ENCODE measurements around the gene ONECUT1. TPM values are rescaled to one million over a fixed set of nuclear protein-coding genes. Genes with fewer than 3 reads are reported as not detected.

ONECUT1 gene
- total RNA-seq, 2 experiments from 2014 or later, result 0.15 to 0.25 TPM

- TF ChIP-seq CTCF (conservative IDR thresholded peaks at IDR 0.05; ENCODE audit: low read length) (no peak), EZH2phosphoT487 (IDR thresholded peaks at IDR 0.05; ENCODE audit: borderline replicate concordance, low read depth, low read length) (no peak)
- H3K4me2 ChIP-seq (ENCODE audit: low read length), result no peak overlapping the region
- BruUV-seq (replicated peaks), result no TSS peak
- no peaks in the 10 kb centered on the region for H3K9me2 ChIP-seq (ENCODE audit: insufficient read depth, low read length)
- ChIA-PET CTCF (ENCODE audit: unreplicated experiment) (no interaction called here), POLR2A (interaction anchor here (0.8 kb wide), 1 partner anchor 9 kb away, joined by 3 read pairs; no protein-coding TSS in a partner anchor)
- no peak overlapping the region for H3K27ac ChIP-seq (ENCODE audit: low read depth, low read length, poor library complexity, severe bottlenecking)
- H3K36me3 ChIP-seq (ENCODE audit: insufficient read depth, low read length), result no peaks in the 10 kb centered on the region
- no peaks in the 10 kb centered on the region for H3K79me2 ChIP-seq (ENCODE audit: insufficient read depth, low read depth, low read length)
- no peak overlapping the region for H2AFZ ChIP-seq (ENCODE audit: low read length)
- H3K4me1 ChIP-seq (ENCODE audit: insufficient read depth, low read length, poor library complexity, severe bottlenecking), result peaks cover 5% of the 10 kb centered on the region
- DNase-seq (ENCODE audit: low spot score), result no peak
- intact Hi-C loops (cut with micrococcal nuclease; ENCODE audit: unreplicated experiment), result no loop called here
- H3K4me3 ChIP-seq (ENCODE audit: low read depth, low read length, poor library complexity, severe bottlenecking), result no peak overlapping the region
- no peaks in the 10 kb centered on the region for H3K9me3 ChIP-seq (ENCODE audit: low read length)
- H4K20me1 ChIP-seq (ENCODE audit: insufficient read depth, low read length), result no peaks in the 10 kb centered on the region
These were observed 11.6 kb upstream of the ONECUT1 start for GRCh38 chr15:52801748-52802085.

DNA sequence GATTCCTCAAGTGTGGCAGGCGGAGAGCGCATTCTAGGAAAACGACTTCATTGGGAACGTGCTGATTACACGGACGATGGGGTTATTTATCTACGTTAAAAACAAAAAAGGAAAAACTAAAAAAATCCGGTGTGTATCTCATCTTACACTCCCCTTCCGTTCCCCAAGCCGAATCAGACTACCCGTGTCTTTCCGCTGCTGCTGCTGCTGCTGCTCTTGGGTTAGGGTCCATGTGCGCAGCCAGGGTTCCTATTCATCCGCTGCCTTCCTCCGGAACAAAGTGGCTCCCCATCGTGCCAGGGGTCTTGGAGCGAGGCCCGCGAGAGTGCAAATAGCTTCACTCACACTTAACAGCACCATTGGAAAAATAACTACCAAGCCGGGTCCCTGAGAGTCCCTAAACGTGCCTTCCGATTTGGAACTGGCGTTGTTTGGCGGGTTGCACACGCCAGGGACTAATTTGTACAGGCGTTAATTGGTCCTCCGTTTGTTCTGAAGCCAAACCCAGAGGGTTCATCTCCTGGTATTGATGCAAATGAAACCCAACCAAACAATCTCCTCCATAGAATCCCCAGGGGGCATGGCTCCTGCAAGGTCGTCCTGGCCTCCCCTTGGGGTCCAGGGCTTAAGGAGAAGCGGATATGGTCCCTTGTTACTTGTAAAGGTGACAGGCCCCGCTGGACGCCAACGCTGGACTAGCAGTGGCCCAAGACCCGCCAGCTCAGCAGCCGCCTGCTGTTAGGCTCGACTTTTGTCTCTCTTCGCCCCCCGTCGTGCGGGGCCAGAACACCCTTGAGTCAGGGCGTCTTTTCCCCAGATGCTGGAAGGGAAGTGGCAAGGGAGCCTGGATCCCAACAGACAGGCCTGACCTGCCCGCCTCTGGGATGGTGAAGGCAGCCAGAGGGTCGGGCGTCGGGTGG, 11.0 kb upstream of the ONECUT1 start:
- no peaks in the 10 kb centered on the region for H3K9me2 ChIP-seq (ENCODE audit: insufficient read depth, low read length)
- no peak overlapping the region for H3K4me2 ChIP-seq (ENCODE audit: low read length)
- BruUV-seq (replicated peaks), result no TSS peak
- ChIA-PET POLR2A (no interaction called here), CTCF (ENCODE audit: unreplicated experiment) (no interaction called here)
- no peak overlapping the region for H3K4me3 ChIP-seq (ENCODE audit: low read depth, low read length, poor library complexity, severe bottlenecking)
- DNase-seq (ENCODE audit: low spot score), result no peak
- H2AFZ ChIP-seq (ENCODE audit: low read length), result no peak overlapping the region
- TF ChIP-seq EZH2phosphoT487 (IDR thresholded peaks at IDR 0.05; ENCODE audit: borderline replicate concordance, low read depth, low read length), result no peak
- TF ChIP-seq CTCF (conservative IDR thresholded peaks at IDR 0.05; ENCODE audit: low read length), result no peak
- H3K36me3 ChIP-seq (ENCODE audit: insufficient read depth, low read length), result no peaks in the 10 kb centered on the region
- no peaks in the 10 kb centered on the region for H3K9me3 ChIP-seq (ENCODE audit: low read length)
- H3K4me1 ChIP-seq (ENCODE audit: insufficient read depth, low read length, poor library complexity, severe bottlenecking), result peaks cover 5% of the 10 kb centered on the region
- H3K27ac ChIP-seq (ENCODE audit: low read depth, low read length, poor library complexity, severe bottlenecking), result no peak overlapping the region
- H4K20me1 ChIP-seq (ENCODE audit: insufficient read depth, low read length), result no peaks in the 10 kb centered on the region
- H3K79me2 ChIP-seq (ENCODE audit: insufficient read depth, low read depth, low read length), result no peaks in the 10 kb centered on the region
- intact Hi-C loops (cut with micrococcal nuclease; ENCODE audit: unreplicated experiment), result no loop called here

- H3K79me2 ChIP-seq (ENCODE audit: insufficient read depth, low read depth, low read length), result no peaks in the 10 kb centered on the region
- no peak for DNase-seq (ENCODE audit: low spot score)
- H4K20me1 ChIP-seq (ENCODE audit: insufficient read depth, low read length), result no peaks in the 10 kb centered on the region
- H3K4me2 ChIP-seq (ENCODE audit: low read length), result no peak overlapping the region
- intact Hi-C loops (cut with micrococcal nuclease; ENCODE audit: unreplicated experiment), result no loop called here
- H3K9me3 ChIP-seq (ENCODE audit: low read length), result no peaks in the 10 kb centered on the region
- no peaks in the 10 kb centered on the region for H3K36me3 ChIP-seq (ENCODE audit: insufficient read depth, low read length)
- TF ChIP-seq EZH2phosphoT487 (IDR thresholded peaks at IDR 0.05; ENCODE audit: borderline replicate concordance, low read depth, low read length), result no peak
- no peak for TF ChIP-seq CTCF (conservative IDR thresholded peaks at IDR 0.05; ENCODE audit: low read length)
- peaks cover under 1% of the 10 kb centered on the region for H3K4me1 ChIP-seq (ENCODE audit: insufficient read depth, low read length, poor library complexity, severe bottlenecking)
- H3K27ac ChIP-seq (ENCODE audit: low read depth, low read length, poor library complexity, severe bottlenecking), result no peak overlapping the region
- H3K9me2 ChIP-seq (ENCODE audit: insufficient read depth, low read length), result no peaks in the 10 kb centered on the region
- H2AFZ ChIP-seq (ENCODE audit: low read length), result no peak overlapping the region
- H3K4me3 ChIP-seq (ENCODE audit: low read depth, low read length, poor library complexity, severe bottlenecking), result no peak overlapping the region
- ChIA-PET POLR2A (no interaction called here), CTCF (ENCODE audit: unreplicated experiment) (no interaction called here)
- BruUV-seq (replicated peaks), result no TSS peak
These were observed 9.1 kb upstream of the ONECUT1 start for GRCh38 chr15:52799145-52799811.

Measured in OCI-LY7 (cell line).